Hematopoietic multipotent progenitor cell treated with erythropoietin and hydrocortisone succinate and interleukin-3 and kit ligand, for 4 days (in vitro differentiated cells): ENCODE data around the gene MISP3.

Source experiments
- DNase-seq: peaks from one replicate; pipeline ENCODE4 v3.0.0-alpha.2; 2015

MISP3 gene

GRCh38 chr19:14081797-14082674 lies 9.4 kb downstream of the MISP3 start:
- no peak for DNase-seq

DNA sequence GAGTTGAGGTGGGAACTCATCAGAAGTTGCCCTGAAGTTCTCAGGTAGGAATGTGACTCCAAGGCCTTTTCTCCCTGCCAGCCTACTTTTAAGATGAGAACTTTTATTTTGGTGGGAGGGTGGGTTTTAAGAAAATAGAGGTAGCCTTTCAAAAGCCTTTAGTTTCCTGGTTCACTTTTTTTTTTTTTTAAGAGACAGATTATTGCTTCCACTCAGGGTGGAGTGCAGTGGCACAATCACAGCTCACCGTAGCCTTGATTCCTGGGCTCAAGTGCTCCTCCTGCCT lies 10.0 kb downstream of the MISP3 start:
- DNase-seq, result no peak

GRCh38 chr19:14085309-14085995 lies 12.9 kb downstream of the MISP3 start, which contains the start of gene C19orf67:
TSS of gene C19orf67 (minus strand) at chr19:14085783. CDS start at chr19:14085627, 156 bp downstream.
- no peak for DNase-seq

DNA sequence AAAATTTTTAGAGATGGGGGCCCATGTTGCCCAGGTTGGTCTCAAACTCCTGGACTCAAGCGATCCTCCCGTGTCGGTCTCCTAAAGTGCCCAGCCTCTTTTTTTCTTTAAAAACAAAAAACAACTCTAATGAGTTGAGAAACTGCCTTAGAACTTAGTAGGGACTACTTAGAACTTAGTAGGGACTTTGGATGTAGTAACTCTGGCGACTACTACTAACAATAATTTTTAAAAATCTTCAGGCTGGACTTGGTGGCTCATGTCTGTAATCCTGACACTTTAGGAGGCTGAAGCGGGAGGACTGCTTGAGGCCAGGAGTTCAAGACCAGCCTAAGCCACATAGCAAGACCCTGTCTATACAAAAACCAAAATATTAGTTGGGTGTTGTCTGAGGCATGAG lies 13.5 kb downstream of the MISP3 start:
- DNase-seq, result no peak

DNA sequence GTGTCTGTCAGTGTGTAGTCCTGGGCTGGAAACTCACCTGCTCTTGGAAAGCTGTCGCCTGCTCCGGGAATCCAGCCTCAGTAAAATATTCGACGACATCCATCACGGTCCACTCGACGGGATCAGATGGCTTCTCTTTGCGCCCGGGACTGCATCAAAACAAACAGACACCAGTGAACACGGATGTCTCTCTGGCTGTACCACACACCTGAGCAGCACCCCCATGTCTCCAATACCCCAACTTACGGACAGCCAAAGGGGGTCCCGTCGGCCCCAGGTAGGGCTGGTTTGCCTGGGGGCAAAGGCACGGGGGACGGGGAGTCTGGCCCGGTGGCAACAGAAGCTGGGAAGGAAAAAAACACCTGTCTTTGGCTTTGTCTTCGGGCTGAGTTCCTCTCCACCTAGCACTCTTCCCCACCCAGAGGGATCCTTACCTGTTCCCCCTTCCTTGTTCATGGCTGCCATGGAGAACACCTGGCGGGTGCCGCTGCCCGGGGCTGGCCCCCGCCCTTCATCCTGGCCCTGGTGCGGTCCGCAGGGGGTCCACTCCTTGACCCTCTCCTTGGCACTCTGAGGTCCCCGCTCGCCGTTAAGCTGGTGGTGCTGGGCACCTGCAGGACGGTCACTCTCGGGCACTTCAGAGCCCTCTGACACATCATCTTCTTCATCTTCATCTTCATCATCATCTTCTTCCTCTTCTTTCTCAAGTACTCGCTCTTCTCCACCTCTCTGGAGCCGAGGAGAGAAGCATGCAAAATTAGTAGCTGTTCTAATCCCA lies 16.2 kb downstream of the MISP3 start:
- DNase-seq, result no peak

GRCh38 chr19:14089412-14089661 lies 16.8 kb downstream of the MISP3 start:
- DNase-seq, result peak; percentile 53

DNA sequence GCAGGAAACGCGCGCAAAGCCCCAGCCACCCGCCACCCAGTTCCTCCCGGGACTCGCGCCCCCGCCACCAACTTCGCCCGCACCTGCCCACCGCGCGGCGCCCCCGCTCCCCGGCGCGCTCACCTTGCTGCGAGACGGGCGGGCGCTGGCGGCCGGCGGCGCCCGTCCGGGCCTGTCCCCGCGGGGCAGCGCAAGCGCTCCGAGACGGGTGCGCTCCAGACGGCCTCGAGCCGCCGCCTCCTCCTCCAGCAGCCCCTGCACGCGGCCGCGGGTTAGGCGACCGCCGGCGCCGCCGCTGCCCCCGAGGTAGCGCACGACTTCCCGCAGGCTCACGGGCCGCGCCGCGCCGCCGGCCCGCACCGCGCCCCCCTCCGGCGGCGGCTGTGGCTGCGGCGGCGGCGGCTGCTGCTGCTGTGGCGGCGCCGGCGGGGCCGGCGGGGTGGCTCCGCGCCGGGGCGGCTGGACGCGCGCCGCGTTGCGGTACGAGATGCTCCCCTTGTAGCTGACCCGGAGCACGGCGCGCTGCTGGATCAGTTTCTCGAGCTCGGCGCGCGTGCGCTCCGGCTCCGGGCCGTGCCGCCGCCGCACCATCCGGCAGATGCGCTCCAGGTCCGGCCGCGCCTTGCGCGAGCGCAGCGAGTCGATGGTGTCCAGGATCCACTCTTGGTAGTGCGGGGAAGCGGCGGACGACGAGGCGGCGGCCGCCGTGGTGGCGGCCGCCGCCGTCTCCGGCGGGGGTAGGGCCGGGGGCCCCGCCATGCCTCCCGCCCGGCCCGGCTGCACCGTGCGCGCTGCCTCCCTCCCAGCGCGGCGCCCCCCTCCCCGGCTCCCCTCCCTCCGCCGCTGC lies 17.3 kb downstream of the MISP3 start:
- peak; percentile 77 for DNase-seq

GRCh38 chr19:14090509-14091080 lies 18.0 kb downstream of the MISP3 start, which contains the start of gene SAMD1:
TSS of gene SAMD1 (minus strand) at chr19:14090751.
- peak; percentile 97 for DNase-seq

DNA sequence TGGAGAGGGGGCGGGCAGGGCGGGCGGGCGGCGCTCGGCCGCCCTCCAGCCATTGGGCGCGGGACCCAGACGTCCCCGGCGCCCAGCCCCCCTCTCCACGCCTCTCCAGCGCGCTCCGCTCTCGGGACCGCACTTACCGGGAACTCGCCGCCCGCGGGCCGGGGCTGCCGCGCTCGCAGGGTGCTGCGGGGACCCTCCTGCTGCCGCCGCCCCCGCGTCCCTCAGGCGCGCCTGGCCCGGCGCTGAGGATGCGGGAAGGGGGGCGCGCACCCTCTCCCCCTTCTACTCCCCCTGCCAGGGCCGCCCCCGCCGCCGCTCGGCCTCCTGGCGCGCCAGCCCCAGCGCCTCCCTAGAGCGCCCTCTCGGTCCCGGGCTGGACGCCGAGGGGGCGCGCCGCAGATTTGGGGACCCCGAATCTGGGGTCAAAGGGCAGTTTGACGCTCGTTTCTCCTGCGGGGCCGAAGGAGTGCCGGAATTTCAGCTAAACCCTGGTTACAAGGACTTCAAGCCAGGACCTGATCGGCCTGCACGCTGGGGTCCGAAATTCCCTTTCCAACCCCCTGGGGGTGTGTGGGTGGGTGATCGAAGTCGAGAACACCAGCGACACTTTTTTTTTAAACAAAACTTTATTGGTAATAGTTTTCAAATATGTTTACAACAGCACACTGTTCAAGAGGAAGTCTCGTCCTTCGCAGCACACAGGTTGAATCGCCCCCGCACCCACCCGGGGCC lies 18.7 kb downstream of the MISP3 start:
- peak; percentile 93 for DNase-seq

DNA sequence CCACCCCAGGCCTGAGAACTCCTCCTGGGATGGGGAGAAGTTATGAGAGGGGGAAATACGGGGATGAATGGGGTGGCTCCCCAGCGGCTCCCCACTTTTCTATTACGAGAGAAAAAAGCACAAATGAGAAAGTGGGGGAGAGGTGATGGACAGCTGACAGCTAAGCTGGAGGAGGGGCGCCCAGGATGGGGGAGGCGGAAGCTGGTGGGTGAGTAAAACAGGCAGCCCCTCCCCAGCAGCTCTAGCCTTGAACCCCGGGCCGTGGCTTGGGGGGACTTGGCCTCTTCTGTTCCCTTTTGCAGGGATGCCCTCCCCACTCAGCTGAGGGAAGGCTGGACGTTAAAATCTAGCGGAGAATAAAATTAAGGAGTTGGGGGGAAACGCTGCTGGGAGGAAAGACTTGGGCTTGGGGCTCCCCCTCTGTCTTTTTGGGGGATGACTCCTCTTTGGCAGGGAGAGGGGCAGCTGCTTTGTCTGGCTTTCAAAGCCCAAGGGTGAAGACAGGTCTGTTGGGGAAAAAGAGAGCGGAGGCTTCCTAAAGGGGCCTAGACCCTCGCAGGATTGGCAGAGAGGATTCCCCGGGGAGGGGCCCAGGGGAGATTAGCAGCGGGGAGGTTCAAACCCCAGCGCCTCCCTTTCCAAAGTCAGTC lies 19.4 kb downstream of the MISP3 start:
- DNase-seq, result peak; percentile 70

GRCh38 chr19:14093117-14093823 lies 20.7 kb downstream of the MISP3 start:
- peak; percentile 43 for DNase-seq

DNA sequence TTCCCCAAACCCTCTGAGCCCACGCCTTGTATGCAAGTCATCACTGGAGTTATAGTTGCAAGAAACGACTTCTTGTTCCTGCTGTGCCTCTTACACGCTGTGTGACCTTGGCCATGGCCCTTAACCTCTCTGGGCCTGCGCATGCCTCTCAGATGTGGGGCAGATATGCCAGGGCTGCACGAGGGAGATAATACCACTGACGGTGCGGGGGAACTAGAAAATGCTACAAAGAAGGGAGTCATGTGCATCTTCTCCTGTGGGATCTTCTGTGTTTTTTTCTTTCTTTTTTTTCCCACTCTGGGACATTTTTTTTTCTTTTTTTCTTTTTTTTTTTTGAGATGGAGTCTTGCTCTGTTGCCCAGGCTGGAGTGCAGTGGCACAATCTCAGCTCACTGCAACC lies 22.3 kb downstream of the MISP3 start:
- peak; percentile 63 for DNase-seq

DNA sequence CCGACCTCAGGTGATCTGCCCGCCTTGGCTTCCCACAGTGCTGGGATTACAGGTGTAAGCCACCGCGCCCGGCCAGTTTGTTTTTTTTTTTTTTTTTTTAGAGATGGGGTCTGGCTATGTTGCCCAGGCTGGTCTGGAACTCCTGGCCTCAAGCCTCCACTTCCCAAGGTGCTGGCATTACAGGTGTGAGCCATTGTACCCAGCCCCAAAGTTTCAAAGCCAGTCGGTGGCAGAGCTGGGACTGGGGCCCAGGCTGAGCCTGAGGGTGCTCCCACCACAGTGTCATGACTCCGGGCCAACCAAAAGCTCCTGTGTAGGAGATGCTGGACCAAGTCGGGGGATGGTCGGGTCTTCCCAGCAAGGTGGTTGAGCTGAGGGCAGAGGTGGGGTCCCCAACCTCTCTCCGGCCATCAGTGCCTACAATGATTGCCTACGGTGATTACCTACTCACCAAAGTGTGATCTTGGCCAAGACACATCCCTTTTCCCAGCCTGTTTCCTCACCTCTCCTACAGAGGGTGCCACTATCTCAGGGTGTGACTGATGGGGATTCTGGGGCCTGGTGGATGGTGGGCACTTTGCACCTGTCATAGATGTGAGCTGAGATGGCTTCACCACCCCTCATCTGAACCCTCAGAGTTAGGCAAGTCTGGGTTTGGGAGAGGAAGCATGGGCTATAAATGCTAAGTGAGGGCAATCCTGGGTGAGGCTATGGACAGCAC lies 23.8 kb downstream of the MISP3 start:
- no peak for DNase-seq

DNA sequence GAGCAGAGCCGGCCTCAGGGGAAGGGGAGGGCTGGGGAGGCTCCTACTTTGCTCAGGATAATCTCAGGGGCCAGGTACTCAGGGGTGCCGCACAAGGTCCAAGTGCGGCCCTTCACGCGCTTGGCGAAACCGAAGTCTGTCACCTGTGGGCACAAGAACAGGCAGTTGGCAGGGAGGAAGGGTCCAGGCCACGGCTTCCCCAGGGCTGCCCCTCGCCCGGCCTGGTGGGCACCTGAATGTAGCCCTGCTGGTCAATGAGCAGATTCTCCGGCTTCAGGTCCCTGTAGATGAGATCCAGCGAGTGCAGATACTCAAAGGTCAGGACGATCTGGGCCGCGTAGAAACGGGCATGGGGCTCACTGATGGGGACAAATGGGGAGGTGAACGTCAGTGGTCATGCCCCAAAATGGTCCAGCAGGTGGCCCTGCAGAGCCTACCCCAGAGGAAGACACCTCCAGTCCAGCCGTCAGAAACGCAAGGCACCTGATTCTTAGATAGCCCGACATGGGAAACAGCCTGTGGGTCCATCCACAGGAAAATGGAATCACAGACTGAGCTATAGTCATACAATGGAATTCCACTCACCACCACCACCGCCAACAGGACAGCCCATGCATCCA lies 25.1 kb downstream of the MISP3 start:
- DNase-seq, result peak; percentile 36

DNA sequence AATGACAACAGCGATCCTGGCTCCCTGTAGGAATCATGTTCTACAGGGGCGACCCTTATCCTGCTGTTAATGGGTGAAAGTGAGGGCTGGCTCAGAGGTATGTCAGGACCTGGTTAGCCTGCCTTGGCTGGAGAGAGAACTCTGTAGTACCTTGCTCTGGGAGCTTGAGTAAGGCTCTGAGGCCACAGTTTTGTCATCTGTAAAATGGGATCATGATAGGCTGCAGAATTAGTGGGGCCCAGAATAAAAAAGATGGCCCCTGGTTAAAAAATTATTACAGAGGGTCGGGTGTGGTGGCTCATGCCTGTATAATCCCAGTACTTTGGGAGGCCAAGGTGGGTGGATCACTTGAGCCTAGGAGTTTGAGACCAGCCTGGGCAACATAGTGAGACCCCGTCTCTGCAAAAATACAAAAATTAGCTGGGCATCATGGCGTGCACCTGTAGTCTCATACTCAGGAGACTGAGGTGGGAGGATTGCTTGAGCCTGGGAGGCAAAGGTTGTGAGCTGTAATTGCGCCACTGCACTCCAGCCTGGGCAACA lies 28.5 kb downstream of the MISP3 start:
- no peak for DNase-seq

DNA sequence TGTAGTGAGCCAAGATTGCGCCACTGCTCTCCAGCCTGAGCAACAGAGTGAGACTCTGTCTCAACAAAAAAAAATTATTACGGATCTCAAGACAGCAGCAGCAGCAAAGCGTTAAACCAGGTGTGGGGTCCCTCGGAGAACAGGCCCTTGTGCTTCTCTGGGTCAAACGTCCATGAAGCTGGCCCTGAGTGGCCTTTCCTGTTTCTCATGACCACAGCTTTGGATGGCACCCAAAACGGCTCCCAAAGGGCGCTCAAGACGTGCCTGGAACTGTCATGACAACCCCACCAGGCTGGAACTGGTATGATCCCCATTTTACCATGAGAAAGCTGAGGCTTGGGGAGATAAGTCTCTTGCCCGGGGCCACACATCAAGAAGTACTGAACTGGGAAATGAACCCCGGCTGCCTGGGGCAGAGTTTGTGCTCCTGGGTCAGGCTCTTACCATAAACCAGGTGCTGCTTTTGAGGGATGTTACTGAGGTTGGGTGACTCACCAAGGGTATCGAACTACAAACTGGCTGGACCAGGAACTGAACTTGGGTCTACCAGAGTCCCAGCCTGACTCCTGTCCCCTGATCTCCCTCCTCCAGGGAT lies 29.6 kb downstream of the MISP3 start:
- DNase-seq, result no peak

- DNase-seq, result no peak
These were observed 30.2 kb downstream of the MISP3 start for GRCh38 chr19:14102756-14103155.

- DNase-seq, result no peak
These were observed 30.7 kb downstream of the MISP3 start for GRCh38 chr19:14103310-14103709.

- no peak for DNase-seq
These were observed 33.1 kb downstream of the MISP3 start for GRCh38 chr19:14105680-14106079.
